Suprapubic skin (tissue), 4 donors: ENCODE results near the gene KL. TPM values are rescaled to one million over a fixed set of nuclear protein-coding genes. Genes with fewer than 3 reads are reported as not detected.

Experiments used
- DNase-seq, 2 donors: peaks; one replicate each; pipeline ENCODE4 v3.0.0-alpha.2; 2019; ENCODE audit warnings: low spot score in 2 of 2
- H3K27ac ChIP-seq: fragments of 200-600 bp; sonication (generic); one replicate; pipeline ENCODE4 v1.5.1; 2019
- H3K27me3 ChIP-seq: fragments of 200-600 bp; sonication (generic); one replicate; pipeline ENCODE4 v1.5.1; 2019
- H3K36me3 ChIP-seq: fragments of 200-600 bp; sonication (generic); one replicate; pipeline ENCODE4 v1.5.1; 2019
- H3K4me1 ChIP-seq: fragments of 200-600 bp; sonication (generic); one replicate; pipeline ENCODE4 v1.5.1; 2019
- H3K4me3 ChIP-seq: fragments of 200-600 bp; sonication (generic); one replicate; pipeline ENCODE4 v1.5.1; 2019; ENCODE audit warnings: mild to moderate bottlenecking
- H3K9me3 ChIP-seq: fragments of 200-600 bp; sonication (generic); one replicate; pipeline ENCODE4 v1.5.1; 2019
- EP300 ChIP-seq: sonication (generic); formaldehyde crosslinking; IDR thresholded peaks from one replicate; pipeline ENCODE4 v1.6.1; 2017; ENCODE audit warnings: antibody characterized with exemption
- POLR2A ChIP-seq, 2 donors: fragments of 450-650 bp; IDR thresholded peaks; one replicate each; pipeline ENCODE4 v1.6.1; 2017; ENCODE audit warnings: antibody characterized with exemption in 2 of 2, mild to moderate bottlenecking in 2 of 2, moderate library complexity in 2 of 2
- POLR2AphosphoS5 ChIP-seq, 3 donors: sonication (generic); formaldehyde crosslinking; IDR thresholded peaks; one replicate each; pipeline ENCODE4 v1.6.1; 2017; ENCODE audit warnings: antibody characterized with exemption in 3 of 3
- WGBS: methylation state at CpG from one replicate; pipeline ENCODE4 v1.1.5; 2018; 5-methylcytosine and 5-hydroxymethylcytosine counted together
- total RNA-seq, 4 donors: library from RNA; depleted of rRNA; stranded (reverse); fragments of >200 nt; gene quantifications; one replicate each; pipeline ENCODE4 v1.1.0, GENCODE V29; 2016
- TF ChIP-seq, protein P1 (sequence below), 2 donors: fragments of 200-600 bp in 1 of 2; fragments of 450-650 bp in 1 of 2; sonication (generic) in 1 of 2; IDR thresholded peaks; one replicate each; pipeline ENCODE4 v1.5.1; 2016 to 2019; ENCODE audit warnings: antibody characterized with exemption in 2 of 2, mild to moderate bottlenecking in 1 of 2, moderate library complexity in 1 of 2

Gene KL
- total RNA-seq, 4 donors from 2014 or later, result 0.95 to 1.6 (median 1.6) TPM

DNA sequence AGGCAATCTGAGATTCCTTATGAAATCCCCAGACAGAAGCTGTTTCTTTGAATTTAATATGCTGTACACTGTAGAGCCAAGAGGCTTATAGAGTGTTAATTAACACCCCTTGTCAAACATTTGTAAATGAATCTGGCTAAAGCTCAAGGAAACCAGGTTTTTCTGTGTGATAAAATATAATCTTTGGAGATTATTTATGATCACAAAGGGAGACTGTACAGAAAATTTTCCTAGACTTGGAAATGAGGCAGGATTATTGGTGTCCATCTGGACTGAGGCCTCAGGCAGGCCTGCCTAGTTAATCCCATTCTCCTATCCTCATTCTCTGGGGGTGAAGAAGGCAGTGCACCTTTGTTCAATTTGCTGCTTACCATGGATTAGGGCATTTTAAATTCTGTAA is 17.8 kb downstream of the KL start:
- Histone ChIP-seq H3K27ac (no peak overlapping the region), H3K4me3 (no peak overlapping the region)
- TF ChIP-seq POLR2A (IDR thresholded peaks at IDR 0.05) (no peak), EP300 (no peak), POLR2AphosphoS5 (IDR thresholded peaks at IDR 0.05) (no peak)
- TF ChIP-seq, protein P1, sequence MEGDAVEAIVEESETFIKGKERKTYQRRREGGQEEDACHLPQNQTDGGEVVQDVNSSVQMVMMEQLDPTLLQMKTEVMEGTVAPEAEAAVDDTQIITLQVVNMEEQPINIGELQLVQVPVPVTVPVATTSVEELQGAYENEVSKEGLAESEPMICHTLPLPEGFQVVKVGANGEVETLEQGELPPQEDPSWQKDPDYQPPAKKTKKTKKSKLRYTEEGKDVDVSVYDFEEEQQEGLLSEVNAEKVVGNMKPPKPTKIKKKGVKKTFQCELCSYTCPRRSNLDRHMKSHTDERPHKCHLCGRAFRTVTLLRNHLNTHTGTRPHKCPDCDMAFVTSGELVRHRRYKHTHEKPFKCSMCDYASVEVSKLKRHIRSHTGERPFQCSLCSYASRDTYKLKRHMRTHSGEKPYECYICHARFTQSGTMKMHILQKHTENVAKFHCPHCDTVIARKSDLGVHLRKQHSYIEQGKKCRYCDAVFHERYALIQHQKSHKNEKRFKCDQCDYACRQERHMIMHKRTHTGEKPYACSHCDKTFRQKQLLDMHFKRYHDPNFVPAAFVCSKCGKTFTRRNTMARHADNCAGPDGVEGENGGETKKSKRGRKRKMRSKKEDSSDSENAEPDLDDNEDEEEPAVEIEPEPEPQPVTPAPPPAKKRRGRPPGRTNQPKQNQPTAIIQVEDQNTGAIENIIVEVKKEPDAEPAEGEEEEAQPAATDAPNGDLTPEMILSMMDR (IDR thresholded peaks at IDR 0.05), result no peak

DNA sequence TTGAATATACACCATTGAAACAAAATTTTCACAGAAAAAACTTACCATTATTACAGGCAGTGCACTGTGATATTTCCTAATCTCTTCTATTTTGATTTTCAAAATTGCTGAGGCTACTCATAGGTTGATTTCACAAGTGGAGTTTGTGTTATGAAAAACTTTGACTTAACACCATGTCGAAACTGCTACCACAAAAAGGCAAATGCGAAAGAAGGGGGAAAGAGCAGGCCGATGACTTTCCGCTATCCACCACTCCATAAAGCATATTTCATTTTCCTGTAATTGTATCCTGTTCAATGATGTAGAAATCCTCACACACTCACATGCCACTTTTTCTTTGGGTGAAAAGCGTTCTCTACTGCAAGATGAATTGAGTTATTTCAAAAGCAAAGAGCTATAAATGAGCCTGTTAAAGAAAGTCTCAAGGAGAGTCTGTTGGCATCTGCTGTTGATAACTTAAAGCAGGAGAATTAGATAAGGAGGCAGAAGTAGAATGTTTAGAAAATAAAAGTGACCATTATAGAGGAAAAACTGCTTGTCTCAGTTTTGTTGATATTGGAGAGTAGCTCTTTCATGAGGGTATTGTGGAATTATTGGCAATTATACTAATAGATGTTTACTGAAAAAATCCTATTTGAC is 18.8 kb downstream of the KL start:
- no peaks in the 10 kb centered on the region for H3K27me3 ChIP-seq
- no peak for DNase-seq
- no peaks in the 10 kb centered on the region for H3K36me3 ChIP-seq
- TF ChIP-seq EP300, result no peak
- TF ChIP-seq POLR2AphosphoS5 (IDR thresholded peaks at IDR 0.05), result no peak
- TF ChIP-seq, protein P1 (IDR thresholded peaks at IDR 0.05), result no peak
- no peak for TF ChIP-seq POLR2A (IDR thresholded peaks at IDR 0.05)
- H3K9me3 ChIP-seq, result no peaks in the 10 kb centered on the region
- 90% methylated on average over 5 of the region's 5 CpGs for WGBS
- H3K4me3 ChIP-seq, result no peak overlapping the region
- H3K27ac ChIP-seq, result no peak overlapping the region
- H3K4me1 ChIP-seq, result peaks cover 3% of the 10 kb centered on the region

More for the DNA sequence above, 17.8 kb downstream of the KL start:
- H3K4me1 ChIP-seq, result no peaks in the 10 kb centered on the region
- no peaks in the 10 kb centered on the region for H3K9me3 ChIP-seq
- H3K27me3 ChIP-seq, result no peaks in the 10 kb centered on the region
- DNase-seq, result no peak
- H3K36me3 ChIP-seq, result no peaks in the 10 kb centered on the region

DNA sequence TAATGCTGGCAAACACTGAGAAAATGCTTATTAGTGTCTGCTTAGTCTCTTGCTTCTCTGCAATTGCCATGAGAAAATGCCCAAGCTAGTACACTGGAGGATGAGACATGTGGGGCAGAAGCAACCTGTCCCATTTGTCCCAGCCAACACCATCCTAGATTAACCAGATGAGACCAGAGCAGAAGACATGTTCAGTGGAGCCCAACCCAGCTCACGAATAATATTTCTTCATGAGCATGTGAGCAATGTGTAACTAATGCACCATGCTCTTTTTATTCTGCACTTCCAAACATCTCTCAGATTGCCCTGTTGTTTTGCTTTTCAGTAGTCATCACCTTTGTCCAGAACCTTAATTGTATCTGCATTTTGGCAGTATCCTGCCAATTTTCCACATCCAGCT is 21.4 kb downstream of the KL start:
- Histone ChIP-seq H3K27ac (no peak overlapping the region), H3K9me3 (no peaks in the 10 kb centered on the region), H3K4me1 (peaks cover 3% of the 10 kb centered on the region), H3K36me3 (no peaks in the 10 kb centered on the region), H3K27me3 (no peaks in the 10 kb centered on the region), H3K4me3 (no peak overlapping the region)
- no peak for DNase-seq
- WGBS, result 93% methylated on average over 1 of the region's 1 CpG
- no peak for TF ChIP-seq POLR2A (IDR thresholded peaks at IDR 0.05)
- TF ChIP-seq, protein P1 (IDR thresholded peaks at IDR 0.05), result no peak

DNA sequence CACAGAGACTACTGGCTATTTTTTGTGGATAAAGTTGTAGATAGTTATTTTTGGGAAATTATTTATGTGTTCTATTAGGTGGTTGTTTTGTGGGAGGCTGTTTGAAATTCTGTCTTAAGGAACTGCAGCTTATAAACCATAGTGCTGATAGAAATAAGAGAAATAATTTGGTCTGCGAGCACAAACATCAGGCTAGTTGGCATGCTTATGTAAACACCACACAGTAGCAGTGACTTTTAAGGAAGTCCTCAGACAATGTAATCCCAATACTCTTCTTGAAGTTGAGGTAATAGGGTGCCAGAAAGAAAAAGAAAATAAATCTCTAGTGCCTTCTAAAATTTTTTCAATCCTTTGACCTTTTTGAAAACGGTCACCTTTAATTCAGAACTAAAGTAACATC is 23.9 kb downstream of the KL start:
- H3K36me3 ChIP-seq, result no peaks in the 10 kb centered on the region
- no peaks in the 10 kb centered on the region for H3K9me3 ChIP-seq
- 65% methylated on average over 2 of the region's 2 CpGs for WGBS
- H3K4me3 ChIP-seq, result no peak overlapping the region
- no peaks in the 10 kb centered on the region for H3K27me3 ChIP-seq
- DNase-seq, result no peak
- H3K27ac ChIP-seq, result no peak overlapping the region
- peaks cover 3% of the 10 kb centered on the region for H3K4me1 ChIP-seq
- no peak for TF ChIP-seq EP300
- TF ChIP-seq, protein P1 (IDR thresholded peaks at IDR 0.05), result no peak
- no peak for TF ChIP-seq POLR2AphosphoS5 (IDR thresholded peaks at IDR 0.05)
- no peak for TF ChIP-seq POLR2A (IDR thresholded peaks at IDR 0.05)

DNA sequence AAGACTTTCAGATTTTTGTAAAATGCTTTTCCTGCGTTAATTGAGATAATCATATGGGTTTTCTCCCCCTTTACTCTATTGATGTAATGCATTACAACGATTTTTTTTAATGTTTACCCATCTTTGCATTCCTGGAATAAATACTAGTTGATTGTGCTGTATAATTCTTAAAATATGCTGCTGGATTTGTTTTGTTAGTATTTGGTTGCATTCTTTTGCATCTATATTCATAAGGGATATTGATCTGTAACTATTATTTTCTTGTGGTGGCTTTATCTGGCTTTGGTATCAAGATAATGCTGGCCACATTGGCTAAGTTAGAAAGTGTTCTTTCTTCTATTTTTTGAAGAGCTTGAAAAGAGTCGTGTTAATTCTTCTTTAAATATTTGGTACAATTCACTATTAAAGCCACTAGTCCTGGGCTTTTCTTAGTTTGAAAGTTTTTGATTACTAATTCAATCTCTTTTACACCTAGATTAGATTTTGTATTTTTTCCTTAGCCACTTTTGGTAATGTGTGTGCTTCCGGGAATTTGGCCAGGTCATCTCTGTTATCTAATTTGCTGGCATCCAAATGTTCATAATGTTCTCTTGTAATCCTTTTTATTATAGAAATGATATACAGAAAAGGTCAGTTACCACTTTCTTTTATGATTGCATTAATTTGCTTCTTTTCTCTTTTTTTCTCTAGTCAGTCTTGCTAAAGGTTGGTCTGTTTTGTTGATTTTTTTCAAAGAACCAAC is 29.8 kb downstream of the KL start:
- H3K9me3 ChIP-seq, result no peaks in the 10 kb centered on the region
- 79% methylated on average over 4 of the region's 4 CpGs for WGBS

More for the DNA sequence above, 29.8 kb downstream of the KL start:
- no peak overlapping the region for H3K4me3 ChIP-seq
- no peak overlapping the region for H3K27ac ChIP-seq
- no peaks in the 10 kb centered on the region for H3K4me1 ChIP-seq
- no peaks in the 10 kb centered on the region for H3K36me3 ChIP-seq
- no peaks in the 10 kb centered on the region for H3K27me3 ChIP-seq
- DNase-seq, result no peak
- TF ChIP-seq EP300 (no peak), POLR2AphosphoS5 (IDR thresholded peaks at IDR 0.05) (no peak), POLR2A (IDR thresholded peaks at IDR 0.05) (no peak)
- TF ChIP-seq, protein P1 (IDR thresholded peaks at IDR 0.05), result no peak
